Fibroblast of the conjunctiva (primary cell): ENCODE results near the gene MLEC.

Experiments
- DNase-seq: peaks from one replicate; pipeline ENCODE4 v3.0.0-alpha.2; 2010; ENCODE audit warnings: low read depth

MLEC gene

GRCh38 chr12:120748242-120748641, 61.3 kb downstream of the MLEC start:
- DNase-seq, result no peak

GRCh38 chr12:120749256-120749655, 62.3 kb downstream of the MLEC start:
- no peak for DNase-seq

GRCh38 chr12:120750806-120751205, 63.9 kb downstream of the MLEC start:
- no peak for DNase-seq

- no peak for DNase-seq
Observed at GRCh38 chr12:120751389-120751788, 64.4 kb downstream of the MLEC start.
